ENCODE measurements around the gene KCNA2.

The KCNA2 gene

DNA sequence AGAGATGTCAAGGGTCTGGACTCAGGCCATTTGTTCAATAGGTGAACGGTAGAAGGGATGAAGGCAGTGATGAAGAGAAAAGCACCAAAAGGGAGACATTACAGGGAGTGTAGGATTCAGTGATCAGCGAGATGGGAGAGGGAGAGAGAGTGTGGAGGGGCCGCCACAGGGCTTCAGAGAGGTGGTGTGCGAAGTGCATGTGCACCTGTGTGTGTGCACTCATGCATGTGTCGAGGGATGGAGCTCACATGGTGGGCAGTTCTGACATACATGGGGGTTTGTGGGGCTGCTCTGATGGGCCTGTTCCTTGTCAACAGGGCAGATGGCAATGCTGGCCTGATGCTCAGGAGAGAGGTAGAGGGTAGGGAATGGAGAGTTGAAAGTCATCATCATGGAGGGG lies 11.4 kb upstream of the KCNA2 start:
- TF ChIP-seq, protein P1, sequence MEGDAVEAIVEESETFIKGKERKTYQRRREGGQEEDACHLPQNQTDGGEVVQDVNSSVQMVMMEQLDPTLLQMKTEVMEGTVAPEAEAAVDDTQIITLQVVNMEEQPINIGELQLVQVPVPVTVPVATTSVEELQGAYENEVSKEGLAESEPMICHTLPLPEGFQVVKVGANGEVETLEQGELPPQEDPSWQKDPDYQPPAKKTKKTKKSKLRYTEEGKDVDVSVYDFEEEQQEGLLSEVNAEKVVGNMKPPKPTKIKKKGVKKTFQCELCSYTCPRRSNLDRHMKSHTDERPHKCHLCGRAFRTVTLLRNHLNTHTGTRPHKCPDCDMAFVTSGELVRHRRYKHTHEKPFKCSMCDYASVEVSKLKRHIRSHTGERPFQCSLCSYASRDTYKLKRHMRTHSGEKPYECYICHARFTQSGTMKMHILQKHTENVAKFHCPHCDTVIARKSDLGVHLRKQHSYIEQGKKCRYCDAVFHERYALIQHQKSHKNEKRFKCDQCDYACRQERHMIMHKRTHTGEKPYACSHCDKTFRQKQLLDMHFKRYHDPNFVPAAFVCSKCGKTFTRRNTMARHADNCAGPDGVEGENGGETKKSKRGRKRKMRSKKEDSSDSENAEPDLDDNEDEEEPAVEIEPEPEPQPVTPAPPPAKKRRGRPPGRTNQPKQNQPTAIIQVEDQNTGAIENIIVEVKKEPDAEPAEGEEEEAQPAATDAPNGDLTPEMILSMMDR (conservative IDR thresholded peaks at IDR 0.05; ENCODE audit: low read length), result no peak
- H3K4me3 ChIP-seq (ENCODE audit: low read length), result no peak overlapping the region

DNA sequence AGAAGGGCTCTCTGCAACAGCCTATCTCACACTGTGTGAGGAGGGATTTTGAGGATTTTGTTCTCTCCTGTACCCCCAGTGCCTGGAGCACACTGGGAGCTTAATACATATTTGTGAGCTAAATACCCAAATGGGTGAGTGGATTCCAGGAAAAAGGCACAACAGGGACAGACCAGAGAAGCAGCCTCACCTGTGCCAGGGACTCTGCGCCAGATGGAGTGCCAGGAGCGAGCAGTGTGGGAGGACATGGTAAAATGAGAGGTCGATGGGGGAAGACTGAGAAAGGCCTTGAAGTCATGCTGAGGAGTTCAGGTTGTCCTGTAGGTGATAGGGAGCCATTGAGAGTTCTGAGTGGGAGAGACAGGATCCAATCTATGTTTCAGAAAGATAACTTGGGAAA lies 11.0 kb upstream of the KCNA2 start:
- TF ChIP-seq, protein P1 (conservative IDR thresholded peaks at IDR 0.05; ENCODE audit: low read length), result no peak
- H3K4me3 ChIP-seq (ENCODE audit: low read length), result no peak overlapping the region
- no peak for DNase-seq (ENCODE audit: low read depth)

More for the DNA sequence above, 11.4 kb upstream of the KCNA2 start:
- DNase-seq (ENCODE audit: low read depth), result no peak

GRCh38 chr1:110616587-110616986 lies 10.4 kb upstream of the KCNA2 start:
- DNase-seq (ENCODE audit: low read depth), result no peak
- no peak overlapping the region for H3K4me3 ChIP-seq (ENCODE audit: low read length)
- TF ChIP-seq, protein P1 (conservative IDR thresholded peaks at IDR 0.05; ENCODE audit: low read length), result no peak

- DNase-seq (ENCODE audit: low read depth), result peak; percentile 39
- TF ChIP-seq, protein P1 (conservative IDR thresholded peaks at IDR 0.05; ENCODE audit: low read length), result peak; percentile 66
Observed at GRCh38 chr1:110615548-110616130, 9.5 kb upstream of the KCNA2 start.

DNA sequence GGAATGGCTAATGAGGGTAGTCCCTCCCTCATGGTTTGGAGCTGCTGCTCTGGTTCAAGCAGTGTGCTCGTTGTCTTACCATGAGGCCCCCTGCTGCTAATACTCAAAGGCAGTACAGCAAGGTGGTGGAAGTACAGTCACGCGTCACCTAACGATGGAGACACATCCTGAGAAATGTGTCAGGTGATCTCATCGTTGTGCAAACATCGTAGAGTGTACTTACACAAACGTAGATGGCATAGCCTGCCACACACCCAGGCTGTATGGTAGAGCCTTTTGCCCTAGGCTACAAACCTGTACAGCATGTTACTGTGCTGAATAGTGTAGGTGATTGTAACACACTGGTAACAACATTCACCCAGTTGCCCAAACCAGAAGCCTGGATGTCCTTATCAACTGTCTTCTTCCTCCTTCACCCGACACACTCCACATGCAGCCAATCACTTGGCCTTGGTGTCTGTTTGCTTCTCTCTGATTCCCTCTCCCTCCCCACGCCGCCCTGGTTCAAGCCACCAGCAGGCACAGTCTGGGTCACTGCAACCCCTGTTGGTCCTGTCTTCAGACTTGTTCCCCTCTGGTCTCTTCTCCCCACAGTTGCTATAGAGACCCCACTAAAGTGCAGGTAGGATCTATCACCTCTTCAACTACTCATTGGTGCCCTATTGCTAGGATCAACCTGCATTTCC lies 6.0 kb upstream of the KCNA2 start:
- H3K4me3 ChIP-seq (ENCODE audit: low read length), result no peak overlapping the region
- DNase-seq (ENCODE audit: low read depth), result no peak
- TF ChIP-seq, protein P1 (conservative IDR thresholded peaks at IDR 0.05; ENCODE audit: low read length), result no peak

More at GRCh38 chr1:110615548-110616130, 9.5 kb upstream of the KCNA2 start:
- H3K4me3 ChIP-seq (ENCODE audit: low read length), result no peak overlapping the region

DNA sequence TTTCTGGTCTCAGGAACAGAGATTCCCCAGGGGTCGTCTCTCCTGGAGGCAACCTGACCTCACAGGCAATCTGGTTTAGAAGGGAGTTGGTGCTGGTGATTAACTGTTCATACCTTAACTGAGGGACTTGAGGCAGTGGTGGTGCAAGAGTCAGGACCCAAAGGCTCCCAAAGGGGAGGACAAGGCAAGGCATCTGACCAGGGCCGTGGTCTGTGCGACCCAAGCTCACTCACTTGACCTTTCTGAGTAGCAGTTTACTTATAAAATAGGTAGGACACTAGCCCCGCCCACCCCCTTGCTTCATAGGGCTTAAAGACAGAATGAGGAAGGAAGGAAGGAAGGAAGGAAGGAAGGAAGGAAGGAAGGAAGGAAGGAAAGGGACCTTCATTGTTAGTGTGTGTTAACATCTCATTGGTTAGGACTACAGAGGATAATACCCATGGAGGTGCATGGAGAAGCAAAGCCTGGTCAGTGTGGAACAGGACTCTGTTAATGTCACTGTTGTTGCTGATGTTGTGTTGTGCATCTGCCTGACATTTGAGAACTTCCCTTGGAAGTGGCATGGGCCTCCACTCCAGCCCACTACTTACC lies 4.6 kb upstream of the KCNA2 start:
- TF ChIP-seq, protein P1 (conservative IDR thresholded peaks at IDR 0.05; ENCODE audit: low read length), result no peak
- DNase-seq (ENCODE audit: low read depth), result no peak
- no peak overlapping the region for H3K4me3 ChIP-seq (ENCODE audit: low read length)

DNA sequence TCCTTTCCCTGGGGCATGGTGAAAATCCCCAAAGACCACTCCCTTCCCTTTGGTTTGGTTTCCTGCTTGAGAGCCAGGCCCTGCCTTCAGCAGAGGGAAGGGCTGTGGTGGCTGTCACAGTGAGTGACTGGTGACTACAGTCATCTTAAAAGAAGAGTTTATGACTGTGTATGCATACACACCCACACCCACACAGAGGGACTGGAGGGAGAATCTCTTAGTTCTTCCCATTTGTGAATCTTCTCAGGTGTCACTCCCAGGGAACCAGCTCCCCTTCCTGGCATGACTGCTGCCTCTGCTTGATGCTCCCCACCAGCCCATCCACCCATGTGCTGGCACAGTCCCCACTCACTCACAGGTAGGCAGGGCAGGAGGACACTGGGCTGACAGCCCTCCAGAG lies 3.9 kb upstream of the KCNA2 start:
- DNase-seq (ENCODE audit: low read depth), result no peak
- TF ChIP-seq, protein P1 (conservative IDR thresholded peaks at IDR 0.05; ENCODE audit: low read length), result no peak
- H3K4me3 ChIP-seq (ENCODE audit: low read length), result no peak overlapping the region

All from AG10803 (cell line).